Activated T-helper 17 cell treated with anti-CD3 and anti-CD28 coated beads, Interleukin-2, amount 50 U/mL, for 72 hours (primary cell): ENCODE measurements around the gene PDCD10. TPM values are rescaled to one million over a fixed set of nuclear protein-coding genes. Genes with fewer than 3 reads are reported as not detected.

Source experiments
- ATAC-seq: fragments of 150-1000 bp; cut with Tn5 transposase; replicated peaks from 2 replicates; pipeline ENCODE4 v1.10.0; 2021; ENCODE audit warnings: mild to moderate bottlenecking, moderate library complexity
- H3K27ac Mint-ChIP-seq: one replicate; pipeline ENCODE4 v1.8.0; 2022; ENCODE audit warnings: mixed read lengths
- H3K27me3 Mint-ChIP-seq: one replicate; pipeline ENCODE4 v1.8.0; 2022; ENCODE audit warnings: mixed read lengths
- H3K36me3 Mint-ChIP-seq: one replicate; pipeline ENCODE4 v1.8.0; 2022; ENCODE audit warnings: low read depth, mild to moderate bottlenecking, mixed read lengths
- H3K4me1 Mint-ChIP-seq: one replicate; pipeline ENCODE4 v1.8.0; 2022; ENCODE audit warnings: mixed read lengths
- H3K4me3 Mint-ChIP-seq: one replicate; pipeline ENCODE4 v1.8.0; 2022; ENCODE audit warnings: mild to moderate bottlenecking, mixed read lengths
- H3K9me3 Mint-ChIP-seq: one replicate; pipeline ENCODE4 v1.8.0; 2022; ENCODE audit warnings: mixed read lengths
- total RNA-seq, 2 donors: library from RNA; stranded (reverse); gene quantifications; one replicate each; pipeline ENCODE4 v1.2.3, GENCODE V29; 2022

Gene PDCD10
- total RNA-seq, result 10 to 100 TPM; 81.9 to 83.9 TPM

GRCh38 chr3:167734498-167735232, at the start of gene PDCD10:
TSS of gene PDCD10 (minus strand) at chr3:167734892. CDS start at chr3:167720157, 14,735 bp downstream.
- peak; percentile 90 for ATAC-seq
- H3K36me3 Mint-ChIP-seq, result peaks cover 21% of the 10 kb centered on the region
- H3K27me3 Mint-ChIP-seq, result no peaks in the 10 kb centered on the region
- H3K27ac Mint-ChIP-seq, result no peak within 1 kb of the TSS
- H3K4me3 Mint-ChIP-seq, result no peak within 1 kb of the TSS
- H3K9me3 Mint-ChIP-seq, result no peaks in the 10 kb centered on the region
- H3K4me1 Mint-ChIP-seq, result peaks cover 19% of the 10 kb centered on the region

- ATAC-seq, result no peak
- Mint-ChIP-seq H3K4me1 (no peaks in the 10 kb centered on the region), H3K36me3 (no peaks in the 10 kb centered on the region), H3K27ac (no peak overlapping the region), H3K27me3 (peaks cover 3% of the 10 kb centered on the region), H3K9me3 (no peaks in the 10 kb centered on the region), H3K4me3 (no peak overlapping the region)
These were observed 49.1 kb upstream of the PDCD10 start for GRCh38 chr3:167783781-167784180.

DNA sequence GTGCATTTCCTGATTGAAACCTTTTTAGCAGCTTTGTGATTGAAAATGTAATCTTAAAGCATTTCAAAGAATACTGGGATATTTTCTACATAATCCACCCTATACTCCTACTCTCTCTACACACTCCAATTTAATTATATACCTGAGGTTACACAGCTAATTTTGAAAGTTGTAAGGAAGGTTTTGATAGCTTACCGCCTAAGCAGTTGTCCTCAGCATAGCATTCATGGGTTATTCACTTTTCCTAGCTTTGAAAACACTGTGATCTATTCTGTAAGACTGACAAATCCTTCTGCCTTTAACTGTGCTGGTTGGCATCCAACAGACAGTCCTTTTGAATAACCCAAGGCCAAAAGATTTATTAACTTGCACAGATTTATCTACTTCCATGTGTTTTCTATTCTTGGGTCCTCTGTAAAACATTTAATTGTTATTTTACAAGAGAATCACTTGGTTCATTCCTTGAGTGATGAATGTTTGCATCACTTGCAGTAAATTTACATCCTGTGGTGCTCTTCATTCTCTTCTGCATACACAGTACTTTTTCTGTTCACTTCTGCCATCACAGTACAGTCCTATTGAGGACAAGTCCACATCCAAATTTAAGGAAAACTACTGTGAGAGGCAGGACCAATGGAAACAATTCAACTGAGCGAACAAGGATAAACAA, 45.7 kb upstream of the PDCD10 start:
- H3K27ac Mint-ChIP-seq, result no peak overlapping the region
- H3K4me1 Mint-ChIP-seq, result no peaks in the 10 kb centered on the region
- no peak overlapping the region for H3K4me3 Mint-ChIP-seq
- peaks cover 4% of the 10 kb centered on the region for H3K9me3 Mint-ChIP-seq
- no peaks in the 10 kb centered on the region for H3K36me3 Mint-ChIP-seq
- peaks cover 3% of the 10 kb centered on the region for H3K27me3 Mint-ChIP-seq
- no peak for ATAC-seq

GRCh38 chr3:167777356-167777755, 42.7 kb upstream of the PDCD10 start:
- Mint-ChIP-seq H3K4me3 (no peak overlapping the region), H3K27me3 (peaks cover 3% of the 10 kb centered on the region), H3K27ac (no peak overlapping the region), H3K9me3 (peaks cover 4% of the 10 kb centered on the region), H3K36me3 (no peaks in the 10 kb centered on the region), H3K4me1 (no peaks in the 10 kb centered on the region)
- ATAC-seq, result no peak

DNA sequence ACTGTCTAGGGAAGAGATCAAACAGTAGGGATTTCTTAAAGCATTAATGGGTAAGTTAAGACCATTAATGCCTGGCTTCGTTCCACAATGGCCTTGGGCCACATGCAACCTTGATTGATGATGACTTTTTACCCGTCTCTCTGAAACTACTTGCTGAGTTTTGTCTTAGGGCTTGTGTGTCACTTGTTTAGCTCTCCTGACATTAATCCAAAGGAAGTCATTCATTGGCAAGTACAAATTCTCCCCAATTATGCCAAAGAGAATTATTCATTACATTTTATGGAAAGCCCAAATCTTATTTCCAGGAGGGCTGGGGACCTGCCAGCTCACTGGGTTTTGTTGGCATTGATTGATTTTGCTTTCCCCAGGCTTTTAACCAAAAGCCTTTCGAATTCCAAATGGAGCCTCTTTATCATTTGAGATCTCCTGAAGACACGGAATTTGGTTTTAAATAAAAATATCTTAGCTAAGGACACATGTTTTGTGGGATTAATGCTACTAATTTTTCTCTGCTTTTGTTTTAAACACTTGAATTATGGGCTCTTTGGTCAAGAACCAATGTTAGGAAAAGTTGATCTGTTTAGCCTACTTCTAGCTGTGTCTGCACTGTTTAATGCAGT, 41.5 kb upstream of the PDCD10 start:
- Mint-ChIP-seq H3K4me3 (no peak overlapping the region), H3K27ac (no peak overlapping the region), H3K27me3 (peaks cover 3% of the 10 kb centered on the region), H3K36me3 (no peaks in the 10 kb centered on the region), H3K9me3 (peaks cover 4% of the 10 kb centered on the region), H3K4me1 (no peaks in the 10 kb centered on the region)
- ATAC-seq, result no peak

- ATAC-seq, result no peak
- H3K9me3 Mint-ChIP-seq, result peaks cover 4% of the 10 kb centered on the region
- H3K4me1 Mint-ChIP-seq, result no peaks in the 10 kb centered on the region
- no peaks in the 10 kb centered on the region for H3K27me3 Mint-ChIP-seq
- no peak overlapping the region for H3K4me3 Mint-ChIP-seq
- no peaks in the 10 kb centered on the region for H3K36me3 Mint-ChIP-seq
- no peak overlapping the region for H3K27ac Mint-ChIP-seq
These were observed 38.9 kb upstream of the PDCD10 start for GRCh38 chr3:167773584-167773983.

GRCh38 chr3:167772992-167773391, 38.3 kb upstream of the PDCD10 start:
- H3K4me1 Mint-ChIP-seq, result no peaks in the 10 kb centered on the region
- ATAC-seq, result no peak
- H3K27ac Mint-ChIP-seq, result no peak overlapping the region
- no peaks in the 10 kb centered on the region for H3K27me3 Mint-ChIP-seq
- no peaks in the 10 kb centered on the region for H3K36me3 Mint-ChIP-seq
- H3K4me3 Mint-ChIP-seq, result no peak overlapping the region
- peaks cover 4% of the 10 kb centered on the region for H3K9me3 Mint-ChIP-seq

DNA sequence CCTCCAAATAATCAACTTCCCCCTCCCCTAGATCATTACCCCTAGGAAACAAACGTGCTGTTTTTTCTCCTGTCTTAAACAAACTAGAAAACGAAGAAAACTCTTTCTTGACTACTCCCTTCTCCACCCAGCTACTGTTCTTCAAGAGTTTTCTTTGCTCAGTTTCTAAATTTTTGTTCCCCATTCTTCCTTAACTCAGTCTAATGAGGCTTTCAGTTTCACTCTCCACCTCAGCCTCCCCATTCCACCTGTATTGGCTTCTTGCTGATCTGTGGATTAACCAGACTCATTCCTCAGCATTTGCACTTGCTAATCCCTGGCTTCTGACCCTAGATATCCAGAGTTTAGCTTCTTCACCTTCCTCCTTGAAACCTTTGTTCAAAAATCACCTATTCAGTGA, 27.6 kb upstream of the PDCD10 start:
- Mint-ChIP-seq H3K4me3 (no peak overlapping the region), H3K36me3 (no peaks in the 10 kb centered on the region), H3K27me3 (no peaks in the 10 kb centered on the region), H3K4me1 (no peaks in the 10 kb centered on the region), H3K27ac (no peak overlapping the region), H3K9me3 (peaks cover 5% of the 10 kb centered on the region)
- ATAC-seq, result no peak

- H3K27ac Mint-ChIP-seq, result no peak overlapping the region
- no peak for ATAC-seq
- peaks cover 3% of the 10 kb centered on the region for H3K9me3 Mint-ChIP-seq
- no peaks in the 10 kb centered on the region for H3K36me3 Mint-ChIP-seq
- H3K4me3 Mint-ChIP-seq, result no peak overlapping the region
- H3K27me3 Mint-ChIP-seq, result no peaks in the 10 kb centered on the region
- H3K4me1 Mint-ChIP-seq, result no peaks in the 10 kb centered on the region
These were observed 26.6 kb upstream of the PDCD10 start for GRCh38 chr3:167761302-167761701.

GRCh38 chr3:167754049-167754448, 19.4 kb upstream of the PDCD10 start:
- H3K27ac Mint-ChIP-seq, result no peak overlapping the region
- no peaks in the 10 kb centered on the region for H3K27me3 Mint-ChIP-seq
- no peaks in the 10 kb centered on the region for H3K36me3 Mint-ChIP-seq
- H3K4me1 Mint-ChIP-seq, result peaks cover 7% of the 10 kb centered on the region
- no peak overlapping the region for H3K4me3 Mint-ChIP-seq
- no peak for ATAC-seq
- no peaks in the 10 kb centered on the region for H3K9me3 Mint-ChIP-seq

DNA sequence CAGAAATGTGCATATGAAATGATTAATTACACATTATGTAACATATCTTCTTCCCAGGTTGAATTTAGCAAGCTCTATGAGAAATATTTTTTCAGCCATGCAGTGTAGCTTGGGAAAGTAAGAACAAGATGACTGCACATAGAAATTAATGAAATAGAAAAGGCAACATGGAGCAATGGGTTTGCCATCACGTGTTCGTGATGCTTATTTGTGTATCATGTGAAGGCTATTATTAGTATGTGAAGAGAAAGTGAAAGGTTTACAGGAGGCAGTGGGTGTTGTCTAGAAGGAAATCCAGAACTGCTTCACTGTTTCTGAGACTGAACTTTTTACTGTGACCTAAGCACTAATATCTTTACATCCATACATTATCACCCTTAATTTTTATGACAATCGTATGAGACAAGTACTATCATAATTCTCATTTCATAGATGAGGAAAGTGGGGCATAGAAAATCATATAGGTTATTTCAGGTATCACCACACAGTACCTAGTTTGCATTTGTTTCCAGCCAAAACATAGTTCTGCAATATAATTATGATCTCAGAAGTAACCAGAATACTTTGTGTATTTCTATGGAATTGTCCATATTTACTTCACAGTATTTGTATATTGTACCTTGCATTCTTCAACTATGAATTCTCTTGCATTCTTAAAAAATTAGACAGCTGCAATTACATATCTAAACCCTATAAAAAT, 15.7 kb upstream of the PDCD10 start:
- no peak for ATAC-seq
- H3K36me3 Mint-ChIP-seq, result no peaks in the 10 kb centered on the region
- no peak overlapping the region for H3K4me3 Mint-ChIP-seq
- no peak overlapping the region for H3K27ac Mint-ChIP-seq
- peaks cover 9% of the 10 kb centered on the region for H3K4me1 Mint-ChIP-seq
- H3K9me3 Mint-ChIP-seq, result no peaks in the 10 kb centered on the region
- no peaks in the 10 kb centered on the region for H3K27me3 Mint-ChIP-seq

DNA sequence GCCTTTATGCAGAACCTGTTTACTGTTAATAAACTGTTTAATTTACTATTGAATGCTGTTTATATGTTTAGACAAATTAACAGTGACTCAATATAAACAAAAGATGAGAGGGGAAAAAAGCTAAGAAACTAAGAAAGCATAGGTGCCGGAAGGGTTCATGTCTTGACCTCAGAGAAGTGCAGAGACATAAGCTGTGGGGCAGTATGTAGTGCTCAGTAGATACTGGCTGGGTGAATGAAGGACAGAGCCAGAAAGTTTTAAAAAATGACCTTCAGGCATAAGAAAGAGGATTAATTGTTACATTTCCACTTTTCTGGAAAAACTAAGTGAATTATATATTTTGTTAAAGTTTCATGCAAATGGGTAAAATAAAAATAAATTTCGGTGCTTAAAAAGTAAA, 15.0 kb upstream of the PDCD10 start:
- Mint-ChIP-seq H3K27ac (no peak overlapping the region), H3K27me3 (no peaks in the 10 kb centered on the region), H3K9me3 (no peaks in the 10 kb centered on the region), H3K4me3 (no peak overlapping the region), H3K4me1 (peaks cover 9% of the 10 kb centered on the region), H3K36me3 (no peaks in the 10 kb centered on the region)
- ATAC-seq, result no peak

DNA sequence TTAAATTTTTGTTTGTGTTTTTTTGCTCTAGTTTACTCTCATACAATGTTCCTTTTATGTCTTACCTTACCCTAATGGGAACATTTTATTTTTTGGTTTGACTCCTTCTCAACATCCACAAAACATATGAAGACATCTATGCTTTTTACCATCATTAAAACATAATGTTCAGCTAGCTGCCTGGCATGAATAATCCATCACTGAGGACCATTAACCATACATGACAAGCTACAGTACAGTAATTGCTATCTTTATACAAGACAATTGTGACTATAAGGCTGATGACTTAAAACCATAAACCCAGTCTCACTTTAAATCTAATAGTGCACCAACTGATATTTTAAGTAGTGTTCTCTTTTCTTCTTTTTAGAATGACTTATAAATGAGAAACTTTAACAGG, 14.5 kb upstream of the PDCD10 start:
- Mint-ChIP-seq H3K36me3 (no peaks in the 10 kb centered on the region), H3K27me3 (no peaks in the 10 kb centered on the region), H3K27ac (no peak overlapping the region), H3K9me3 (no peaks in the 10 kb centered on the region), H3K4me1 (peaks cover 9% of the 10 kb centered on the region), H3K4me3 (no peak overlapping the region)
- ATAC-seq, result no peak

DNA sequence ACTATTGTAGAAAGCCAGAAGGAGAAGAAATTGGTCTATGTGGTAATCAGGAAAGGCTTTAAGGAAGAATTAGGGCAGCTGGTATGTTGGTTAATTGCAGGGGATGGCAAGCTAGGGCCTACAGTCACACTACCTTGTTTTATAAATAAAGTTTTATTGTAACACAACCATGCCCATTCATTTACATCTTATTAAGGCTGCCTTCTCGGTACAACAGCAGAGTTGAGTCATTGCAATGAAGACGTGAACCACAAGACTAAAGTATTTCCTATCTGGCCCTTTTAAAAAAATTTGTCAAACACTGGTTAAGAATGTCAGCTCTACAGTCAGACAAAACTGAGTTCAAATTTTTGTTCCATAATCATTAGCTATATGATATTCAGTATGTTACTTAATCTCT, 9.1 kb upstream of the PDCD10 start:
- H3K9me3 Mint-ChIP-seq, result no peaks in the 10 kb centered on the region
- H3K4me1 Mint-ChIP-seq, result no peaks in the 10 kb centered on the region
- H3K27me3 Mint-ChIP-seq, result no peaks in the 10 kb centered on the region
- no peak overlapping the region for H3K4me3 Mint-ChIP-seq
- no peak overlapping the region for H3K27ac Mint-ChIP-seq
- ATAC-seq, result no peak
- no peaks in the 10 kb centered on the region for H3K36me3 Mint-ChIP-seq
